Left ventricle myocardium superior (tissue), 1 donor: ENCODE results near the gene SND1. TPM values are rescaled to one million over a fixed set of nuclear protein-coding genes. Genes with fewer than 3 reads are reported as not detected.
A peak's percentile ranks its signal among the peaks of the same experiment; 100 is the strongest.

Experiments used
- ATAC-seq: fragments of 200-7000 bp; cut with Tn5 transposase; one replicate; pipeline ENCODE4 v1.9.1; 2020; ENCODE audit warnings: mild to moderate bottlenecking, moderate library complexity
- DNase-seq: peaks from one replicate; pipeline ENCODE4 v3.0.0-alpha.2; 2020
- intact Hi-C: fragments of 100-400 bp; cut with micrococcal nuclease; formaldehyde crosslinking; loops from one replicate; pipeline ENCODE4 v1.11.0; 2022
- total RNA-seq: library from RNA; stranded (reverse); fragmentation: NEBNext Ultra II Directional; extraction: Animal tissue kit (Norgen Biotek cat#: 25700); gene quantifications from one replicate; pipeline ENCODE4 v1.2.1, GENCODE V29; 2021
- donor health status: DM: no; HTN: yes; CAD: no; lungs with severe emphysema.

Gene SND1
- total RNA-seq, 1 donor from 2014 or later, result 92.3 TPM

DNA sequence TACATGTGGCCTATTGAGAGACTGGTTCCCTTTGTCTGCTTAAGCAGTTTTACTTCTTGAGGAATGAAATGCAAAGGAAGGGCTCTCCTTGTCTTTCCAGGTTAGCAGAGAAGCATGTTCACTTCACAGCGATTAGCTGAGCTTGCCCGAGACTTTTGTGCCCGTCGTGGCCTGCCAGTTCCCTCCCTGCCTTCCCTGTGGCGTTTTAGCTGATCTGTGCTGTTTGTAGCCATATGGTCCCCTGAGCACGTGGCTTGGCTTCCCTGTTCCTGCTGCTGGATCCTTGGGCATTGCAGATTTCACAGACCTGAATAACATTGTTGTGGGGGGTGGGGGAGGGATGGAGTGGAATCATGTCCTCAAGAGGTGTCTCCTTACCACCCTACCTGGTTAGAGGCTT lies 61.8 kb downstream of the SND1 start:
- DNase-seq, result no peak
- no peak for ATAC-seq
- intact Hi-C loops, result loop anchor here (5.0 kb wide), 1 partner anchor 494 kb away; no protein-coding TSS in a partner anchor

DNA sequence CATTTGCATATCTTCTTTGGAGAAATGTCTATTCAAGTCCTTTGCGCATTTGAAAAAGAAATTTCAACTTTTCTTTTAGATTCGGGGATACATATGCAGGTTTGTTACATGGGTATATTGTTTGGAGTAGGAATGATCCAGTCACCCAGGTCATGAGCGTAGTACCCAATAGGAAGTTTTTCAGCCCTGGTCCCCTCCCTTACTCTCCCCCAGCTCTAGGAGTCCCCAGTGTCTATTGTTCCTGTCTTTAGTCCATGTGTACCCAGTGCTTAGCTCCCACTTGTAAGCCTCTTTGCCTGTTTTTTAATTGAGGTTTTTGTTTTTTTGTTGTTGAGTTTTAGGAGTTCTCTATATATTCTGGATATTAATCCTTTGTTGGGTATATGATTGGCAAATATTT lies 63.3 kb downstream of the SND1 start:
- DNase-seq (no peak), ATAC-seq (no peak)
- intact Hi-C loops, result no loop called here

DNA sequence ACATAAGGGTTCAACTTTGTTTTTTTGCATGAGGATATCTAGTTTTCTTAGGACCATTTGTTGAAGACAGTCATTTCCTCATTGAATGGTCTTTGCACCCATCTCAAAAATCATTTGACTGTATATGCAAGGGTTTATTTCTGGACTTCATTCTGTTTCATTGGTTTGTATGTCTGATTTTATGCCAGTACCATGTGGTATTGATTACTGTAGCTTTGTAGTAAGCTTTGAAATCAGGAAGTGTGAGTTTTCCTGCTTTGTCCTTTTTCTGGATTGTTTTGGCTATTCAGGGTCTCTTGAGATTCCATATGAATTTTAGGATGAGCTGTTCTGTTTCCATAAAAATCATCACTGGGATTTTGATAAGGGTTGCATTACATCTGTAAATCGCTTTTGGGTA lies 63.9 kb downstream of the SND1 start:
- intact Hi-C loops, result no loop called here
- DNase-seq (no peak), ATAC-seq (no peak)

DNA sequence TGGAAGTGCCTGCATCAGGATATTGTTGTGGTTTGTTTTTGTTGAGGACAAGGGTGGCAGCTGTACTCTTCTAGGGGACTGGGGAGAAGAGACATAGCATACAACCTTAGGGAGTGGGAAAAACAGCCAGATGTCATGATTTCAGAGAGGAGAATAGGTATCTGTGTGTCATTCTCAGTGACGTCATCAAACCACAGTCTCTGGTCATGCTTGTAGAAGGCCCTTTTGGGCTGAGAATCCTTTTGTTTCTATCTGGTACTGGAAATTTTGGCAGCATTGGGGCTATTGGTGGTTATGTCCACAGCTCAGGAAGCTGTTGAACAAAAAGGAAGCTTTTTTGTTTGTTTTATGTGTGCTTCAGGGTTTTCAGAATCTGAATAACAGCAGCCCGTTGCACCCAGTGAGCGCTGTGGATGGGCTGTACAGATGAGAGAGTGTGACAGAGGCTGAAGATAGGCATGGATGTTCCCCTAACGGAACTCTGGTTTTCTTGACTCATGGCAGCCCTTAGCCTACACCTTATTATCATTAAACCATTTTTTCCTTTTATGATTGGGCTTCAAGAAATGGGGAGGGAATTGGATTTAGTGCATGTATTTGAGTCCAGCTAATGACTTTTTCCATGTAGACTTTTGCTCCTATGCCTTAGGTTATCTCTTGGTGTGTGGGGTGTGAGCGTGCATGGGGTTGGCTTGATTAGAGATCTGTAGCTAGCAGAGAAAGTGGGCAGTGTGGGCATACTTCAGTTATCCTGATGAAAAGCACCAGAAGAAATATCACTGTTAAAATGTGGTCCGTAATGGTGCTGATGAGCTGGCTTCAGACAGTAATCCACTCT lies 65.7 kb downstream of the SND1 start:
- intact Hi-C loops, result no loop called here
- DNase-seq, result no peak
- ATAC-seq, result no peak

DNA sequence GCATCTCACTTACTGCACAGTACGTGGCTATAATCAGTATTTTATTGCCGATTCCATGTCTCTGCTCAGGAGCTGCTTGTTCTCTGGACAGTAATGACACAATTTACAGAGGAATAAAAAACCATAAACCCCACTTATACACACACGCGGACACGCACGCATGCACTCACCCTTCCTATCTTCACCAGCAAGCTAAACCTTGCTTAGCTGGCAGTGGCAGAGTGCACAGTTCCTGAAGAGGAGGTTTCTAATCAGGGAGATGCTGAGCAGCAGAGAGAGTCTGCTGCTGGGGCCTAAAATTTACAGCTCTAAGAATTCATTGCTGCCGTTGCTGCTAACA lies 66.3 kb downstream of the SND1 start:
- ATAC-seq (no peak), DNase-seq (no peak)
- intact Hi-C loops, result no loop called here

DNA sequence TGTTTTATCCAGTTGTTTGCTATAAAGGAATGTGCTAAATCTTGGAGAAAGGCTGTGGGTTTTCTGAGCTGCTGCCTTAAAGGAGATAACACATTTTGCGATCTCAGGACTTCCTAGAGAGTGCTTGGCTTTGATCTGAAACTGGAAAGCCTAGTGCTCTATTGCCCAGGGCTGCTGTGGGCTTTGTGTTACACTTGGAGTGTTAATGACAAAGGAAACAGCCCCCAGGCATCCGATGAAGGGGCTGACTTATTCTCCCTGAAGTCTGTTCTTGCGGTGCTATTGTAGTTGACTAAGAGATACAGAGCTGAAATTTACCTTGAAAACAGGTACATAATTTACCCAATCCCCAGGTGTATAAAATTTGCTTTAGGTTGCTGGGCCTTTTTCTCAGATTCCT lies 74.5 kb downstream of the SND1 start:
- intact Hi-C loops, result no loop called here
- DNase-seq (no peak), ATAC-seq (no peak)

DNA sequence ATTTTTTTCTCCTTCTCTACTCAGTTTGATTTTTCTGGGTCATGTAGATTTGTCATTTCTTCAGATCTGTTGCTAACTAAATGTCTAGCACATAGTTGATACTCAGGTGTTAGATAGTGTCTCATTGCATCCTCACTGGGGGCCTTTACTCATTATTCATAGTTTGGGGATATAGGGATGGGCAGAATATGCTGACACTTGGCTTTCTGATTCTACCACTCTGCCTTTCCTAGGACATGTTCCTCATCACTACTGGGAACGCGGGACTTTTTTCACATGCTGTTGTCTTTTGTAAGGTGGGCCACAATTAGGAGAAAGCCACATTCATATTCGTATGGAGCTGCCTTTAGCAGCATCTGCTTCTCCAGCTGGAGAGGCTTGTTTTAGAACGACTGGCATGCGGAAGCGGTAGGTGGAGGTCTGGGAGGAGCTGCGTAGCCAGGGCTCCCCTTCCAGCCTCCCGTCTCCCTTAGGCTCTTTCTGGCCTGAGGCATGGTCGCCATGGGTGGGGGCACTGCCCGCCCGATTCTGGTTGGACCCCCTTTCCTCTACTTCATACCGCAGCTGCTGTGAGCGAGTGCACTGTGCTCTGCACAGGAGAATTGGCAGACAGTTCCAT lies 78.8 kb downstream of the SND1 start:
- DNase-seq, result no peak
- no peak for ATAC-seq
- intact Hi-C loops, result no loop called here

DNA sequence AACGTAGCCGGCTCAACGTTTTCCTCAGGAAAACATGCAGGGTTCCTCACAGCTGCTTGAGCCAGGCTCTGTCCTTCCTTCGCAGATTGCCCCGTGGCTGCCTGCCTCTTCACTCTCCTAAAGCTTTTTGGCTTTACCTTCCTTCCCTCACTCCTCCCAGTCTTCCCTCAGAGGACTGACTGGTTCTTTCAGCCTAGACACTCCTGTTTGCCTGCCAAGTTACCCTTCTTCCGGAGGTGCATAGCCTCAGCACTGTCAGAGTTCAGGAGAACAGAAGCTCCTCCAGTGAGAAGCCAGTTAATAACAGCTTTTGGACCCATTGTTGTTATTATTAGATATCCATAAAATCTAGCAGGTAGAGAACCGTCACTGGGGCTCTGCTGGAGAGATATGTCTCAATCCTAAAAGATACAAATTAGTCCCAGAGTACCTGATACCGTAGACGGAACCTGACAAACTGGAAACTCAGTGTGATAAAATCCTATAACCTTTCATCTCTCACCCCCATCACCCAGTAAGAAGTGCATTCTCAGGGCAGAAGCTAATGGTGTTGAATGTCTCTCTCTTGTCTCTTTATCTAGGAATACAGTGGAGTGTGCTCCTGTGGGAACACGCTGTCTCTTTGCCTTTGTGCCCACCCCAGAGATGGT lies 79.6 kb downstream of the SND1 start:
- intact Hi-C loops, result no loop called here
- DNase-seq, result no peak
- ATAC-seq, result no peak

DNA sequence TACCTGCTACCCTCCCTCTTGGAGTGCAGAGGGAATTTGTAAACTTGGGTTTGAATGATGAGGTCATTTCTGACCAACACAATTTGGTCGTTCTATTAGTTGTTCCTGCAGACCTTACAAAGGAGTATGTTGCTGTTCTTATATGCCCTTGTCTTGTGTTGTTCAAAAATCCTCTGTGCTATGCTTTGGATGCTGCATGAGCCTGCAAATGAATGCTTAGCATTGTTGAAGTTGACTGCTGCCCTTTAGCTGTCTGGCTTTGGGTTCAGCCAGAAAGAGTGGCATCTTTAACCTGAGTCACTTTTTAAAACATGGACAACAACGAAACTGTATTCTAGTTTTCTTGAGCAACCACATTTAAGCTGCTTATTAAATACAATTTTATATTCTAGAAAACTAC lies 80.3 kb downstream of the SND1 start:
- ATAC-seq (no peak), DNase-seq (no peak)
- intact Hi-C loops, result no loop called here

DNA sequence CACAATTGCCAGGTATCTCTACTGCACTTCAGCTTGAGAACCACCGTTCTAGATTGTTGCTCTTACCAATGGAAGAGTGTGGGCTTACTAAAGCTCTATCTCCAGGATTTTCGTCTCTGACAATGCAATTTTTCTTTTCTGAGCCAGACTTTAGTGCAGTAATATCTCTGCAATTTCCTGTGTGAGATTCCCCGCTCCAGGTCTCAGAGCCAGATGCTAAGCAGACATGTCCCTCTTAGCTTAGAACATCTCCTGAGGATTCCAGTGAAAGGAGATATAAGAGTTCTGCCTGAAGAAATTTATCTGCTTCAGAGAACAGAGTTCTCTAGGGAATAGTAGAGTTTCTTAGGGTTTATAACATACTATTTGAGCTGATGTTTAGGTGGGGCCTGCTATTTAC lies 82.0 kb downstream of the SND1 start:
- no peak for DNase-seq
- ATAC-seq, result no peak
- intact Hi-C loops, result no loop called here

DNA sequence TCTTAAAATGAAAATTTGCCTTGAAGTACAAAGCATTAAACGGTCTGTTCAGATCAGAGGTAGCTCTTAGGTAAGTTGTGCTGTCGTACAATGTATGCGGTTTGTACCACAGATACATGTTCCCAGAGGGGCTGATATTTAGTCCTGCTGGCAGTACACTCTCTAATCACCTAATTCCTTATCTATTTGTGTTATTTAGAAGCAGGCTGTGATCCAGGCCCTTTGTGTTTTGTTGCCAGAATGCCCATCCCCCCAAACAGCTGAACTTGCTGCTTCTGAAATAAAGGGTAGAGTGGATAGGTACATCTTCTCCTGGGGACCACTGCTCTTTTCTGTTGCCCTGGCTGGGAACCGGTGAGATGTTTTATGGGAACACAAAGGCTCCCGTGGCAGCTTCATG lies 84.5 kb downstream of the SND1 start:
- ATAC-seq, result peak; percentile 66
- intact Hi-C loops, result no loop called here
- no peak for DNase-seq

DNA sequence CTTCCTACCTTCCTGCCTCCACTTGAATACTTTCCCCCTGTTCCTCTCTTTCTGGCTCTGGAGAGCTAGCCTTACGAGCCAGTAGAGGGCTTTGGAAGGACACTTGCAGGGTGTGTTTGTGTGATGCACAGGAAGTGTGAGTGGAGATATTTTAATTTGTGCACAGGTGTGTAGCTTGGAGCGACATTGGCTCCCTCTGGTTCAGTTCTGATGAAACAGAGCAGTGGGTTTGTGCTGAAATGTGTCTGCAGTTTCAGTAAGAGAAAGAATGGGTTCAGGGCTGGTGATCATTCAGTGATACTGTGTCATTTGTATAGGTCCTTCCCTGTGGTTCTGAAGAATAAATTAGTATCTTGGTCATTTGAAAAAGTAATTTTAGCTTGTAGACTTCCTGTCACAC lies 86.9 kb downstream of the SND1 start:
- intact Hi-C loops, result no loop called here

DNA sequence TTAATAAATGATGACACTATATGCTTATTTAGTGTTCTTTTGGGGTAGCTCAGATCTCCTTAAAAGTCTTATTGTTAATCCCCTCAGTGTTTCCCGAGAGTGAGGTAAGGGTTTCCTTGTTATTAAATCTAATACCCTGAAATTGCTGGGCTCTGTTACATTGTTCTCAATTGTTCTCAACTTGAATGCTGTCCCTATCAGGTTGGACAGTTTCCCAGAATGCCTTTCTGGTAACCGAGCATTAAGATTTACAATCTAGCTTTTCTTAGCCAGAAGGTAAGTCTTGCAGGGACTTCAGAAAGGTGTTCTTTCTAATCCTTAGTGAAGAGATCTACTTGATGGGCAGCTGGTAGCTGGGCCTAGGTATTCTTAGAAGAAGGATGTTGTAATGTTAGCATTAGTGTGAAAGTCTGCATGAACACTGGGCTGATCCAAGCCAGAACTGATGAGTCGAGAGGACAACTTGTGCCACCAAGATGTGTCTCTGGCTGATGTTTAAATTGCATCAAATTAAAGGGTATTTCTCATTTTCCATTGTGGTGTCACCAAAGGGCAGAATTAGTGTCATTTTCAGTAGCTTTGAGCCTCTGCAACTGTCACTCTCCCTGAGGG lies 89.9 kb downstream of the SND1 start:
- no peak for DNase-seq
- ATAC-seq, result peak; percentile 53
- intact Hi-C loops, result no loop called here

More for the DNA sequence above, 86.9 kb downstream of the SND1 start:
- ATAC-seq (no peak), DNase-seq (no peak)

DNA sequence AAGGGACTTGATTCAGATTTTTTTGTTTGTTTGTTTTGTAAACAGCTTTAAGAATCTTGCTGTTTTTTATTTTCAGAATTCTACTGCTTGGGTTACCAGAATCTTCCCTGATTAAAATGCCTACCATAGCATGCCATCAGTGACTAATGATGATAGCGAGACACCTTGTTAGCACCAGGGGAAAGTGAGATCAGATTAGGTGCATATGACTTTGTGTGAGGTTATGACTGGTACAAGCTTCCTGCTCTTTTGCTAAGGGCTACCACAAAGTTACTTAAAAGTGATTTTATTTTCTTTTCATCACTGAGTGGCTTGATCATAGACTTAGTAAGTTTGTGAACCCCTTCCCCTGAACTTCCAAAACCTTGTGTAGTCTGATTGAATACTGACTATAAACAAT lies 93.5 kb downstream of the SND1 start:
- no peak for DNase-seq

DNA sequence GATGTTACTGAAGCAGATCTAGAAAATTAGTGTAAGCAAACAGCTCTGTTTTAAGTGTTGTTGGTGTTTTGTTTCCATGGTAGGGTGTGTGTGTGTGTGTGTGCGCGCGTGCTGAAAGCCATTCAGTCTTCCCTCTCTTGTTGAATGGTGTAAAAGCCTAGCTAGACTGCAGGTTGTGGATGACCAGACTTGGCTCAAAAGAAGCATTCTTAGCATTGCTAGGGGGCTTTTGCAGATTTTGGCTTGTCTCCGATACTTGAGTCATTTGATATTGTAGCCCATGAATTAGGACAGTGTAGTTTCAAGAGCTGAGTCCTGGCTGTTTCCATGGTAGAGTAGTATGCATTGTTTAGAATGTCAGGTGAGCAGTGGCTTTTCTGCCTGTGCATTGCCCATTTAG lies 99.1 kb downstream of the SND1 start:
- DNase-seq (no peak), ATAC-seq (no peak)
- intact Hi-C loops, result no loop called here

More for the DNA sequence above, 93.5 kb downstream of the SND1 start:
- intact Hi-C loops, result no loop called here
- ATAC-seq, result no peak

DNA sequence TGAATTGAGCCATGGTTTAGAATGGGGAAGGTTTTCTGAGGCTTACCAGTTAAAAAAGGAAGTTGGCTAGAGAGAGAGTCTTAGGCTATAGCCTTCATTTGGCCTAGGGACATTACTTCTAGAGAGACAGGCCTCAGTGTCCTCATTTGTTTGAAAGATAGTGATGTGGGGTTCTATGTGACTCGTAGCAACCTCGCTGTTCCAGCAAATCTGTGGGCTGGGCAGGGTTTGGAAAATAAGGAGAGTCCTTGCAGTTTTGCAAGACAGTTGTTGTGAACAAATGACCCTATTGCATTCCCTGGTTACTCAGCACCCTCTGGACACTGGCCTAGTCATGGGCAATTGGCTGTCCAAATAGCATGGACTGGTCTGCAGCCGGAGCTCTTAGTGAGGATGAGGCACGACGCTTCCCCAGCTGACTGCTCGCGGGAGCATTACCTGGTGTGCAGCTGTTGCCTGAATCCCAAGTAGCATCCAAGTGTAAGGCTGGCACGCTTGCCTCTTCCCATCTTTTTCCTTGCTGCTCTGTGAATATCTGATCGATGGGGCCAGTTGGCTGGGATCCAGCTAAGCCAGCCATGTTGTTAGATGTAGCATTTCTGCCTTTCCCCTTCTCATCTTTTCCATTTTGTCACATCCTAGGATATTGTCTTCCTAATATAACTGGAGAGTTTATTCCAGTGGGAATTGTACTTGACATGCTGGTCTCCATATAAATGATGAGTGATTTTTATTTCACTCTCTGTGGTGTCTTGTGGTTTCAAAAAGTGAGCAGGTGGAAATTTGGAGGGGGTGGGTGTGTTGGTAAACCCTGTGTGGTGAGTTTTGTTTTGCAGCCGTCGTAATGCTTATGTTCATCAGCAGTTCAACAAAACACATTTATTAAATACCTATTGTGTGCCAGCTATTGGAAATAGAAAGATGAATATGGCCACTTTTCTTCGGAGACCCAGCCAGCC lies 99.8 kb downstream of the SND1 start:
- intact Hi-C loops, result no loop called here
- ATAC-seq (no peak), DNase-seq (no peak)

DNA sequence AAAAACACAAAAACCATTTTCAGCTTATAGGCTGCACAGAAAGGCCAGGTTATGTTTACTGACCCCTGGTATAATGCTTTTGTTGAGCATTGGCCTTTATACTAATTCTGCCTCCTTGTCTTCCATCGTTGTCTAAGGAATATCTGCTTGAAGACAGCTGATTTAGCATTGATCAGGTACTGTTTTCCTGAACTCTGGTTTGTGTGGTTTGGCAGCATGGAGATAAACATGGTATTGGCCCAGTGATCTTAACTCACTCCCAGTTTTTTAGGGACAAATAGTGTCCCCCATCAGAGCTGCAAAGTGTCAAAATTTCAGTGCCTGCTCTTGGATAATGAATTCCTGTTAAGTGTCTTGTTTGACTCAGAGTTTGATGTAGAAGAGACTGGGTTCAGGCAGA lies 100.8 kb downstream of the SND1 start:
- intact Hi-C loops, result no loop called here
- ATAC-seq, result no peak
- no peak for DNase-seq

DNA sequence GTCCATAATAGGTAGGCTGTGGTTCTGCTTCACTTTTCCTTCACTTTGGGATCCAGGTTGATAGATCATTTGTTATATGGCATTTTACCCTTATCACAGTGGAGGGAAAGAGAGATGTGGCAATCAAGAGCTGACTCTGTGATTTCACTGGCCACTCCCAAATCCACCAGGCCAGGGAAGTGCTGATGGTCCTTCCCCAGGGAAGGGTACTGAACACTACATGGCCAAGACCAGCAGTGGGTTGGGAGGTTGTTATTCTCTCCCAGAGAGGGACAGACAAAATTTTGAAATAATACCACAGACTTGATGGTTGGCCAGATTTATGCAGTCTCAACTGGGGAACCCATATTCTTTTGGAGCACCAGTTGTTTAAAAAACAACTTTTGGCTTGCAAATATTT lies 102.5 kb downstream of the SND1 start:
- intact Hi-C loops, result no loop called here
- no peak for ATAC-seq
- DNase-seq, result no peak

DNA sequence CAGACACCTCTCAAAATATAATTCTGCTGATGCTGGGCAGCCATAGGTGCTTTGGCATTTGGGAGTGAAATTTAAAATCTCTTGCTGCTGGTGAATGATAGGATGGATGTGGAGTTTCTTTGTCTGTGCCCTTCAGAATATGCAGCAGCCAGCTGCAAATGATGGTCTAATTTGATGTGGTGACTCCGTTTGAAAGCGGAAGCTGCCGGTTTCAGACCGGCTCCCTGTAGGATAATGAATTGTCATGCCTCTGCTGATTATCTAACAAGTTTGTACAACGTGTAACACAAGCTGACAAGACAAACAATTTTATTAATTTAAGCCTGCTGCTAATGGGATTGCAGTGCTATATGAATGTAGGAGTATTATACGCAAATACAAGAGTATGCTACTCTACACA lies 103.5 kb downstream of the SND1 start:
- no peak for ATAC-seq
- intact Hi-C loops, result no loop called here
- no peak for DNase-seq
